Hepatocyte (in vitro differentiated cells): Measurements from ENCODE around the gene SEPTIN11.

Source experiments
- EZH2 ChIP-seq: fragments of 200-600 bp; sonication (generic); IDR thresholded peaks from 2 replicates; pipeline ENCODE4 v1.6.1; 2016; ENCODE audit warnings: antibody characterized with exemption, mild to moderate bottlenecking, borderline replicate concordance
- EZH2phosphoT487 ChIP-seq: fragments of 200-600 bp; sonication (generic); IDR thresholded peaks from one replicate; pipeline ENCODE4 v1.6.1; 2018; ENCODE audit warnings: antibody characterized with exemption, mild to moderate bottlenecking, low read depth, moderate library complexity; ENCODE audit not compliant: unreplicated experiment, severe bottlenecking
- TF ChIP-seq, protein P1 (sequence below): fragments of 200-600 bp; sonication (generic); IDR thresholded peaks from 2 replicates; pipeline ENCODE4 v1.5.1; 2016; ENCODE audit warnings: antibody characterized with exemption, mild to moderate bottlenecking; ENCODE audit not compliant: poor library complexity

DNA sequence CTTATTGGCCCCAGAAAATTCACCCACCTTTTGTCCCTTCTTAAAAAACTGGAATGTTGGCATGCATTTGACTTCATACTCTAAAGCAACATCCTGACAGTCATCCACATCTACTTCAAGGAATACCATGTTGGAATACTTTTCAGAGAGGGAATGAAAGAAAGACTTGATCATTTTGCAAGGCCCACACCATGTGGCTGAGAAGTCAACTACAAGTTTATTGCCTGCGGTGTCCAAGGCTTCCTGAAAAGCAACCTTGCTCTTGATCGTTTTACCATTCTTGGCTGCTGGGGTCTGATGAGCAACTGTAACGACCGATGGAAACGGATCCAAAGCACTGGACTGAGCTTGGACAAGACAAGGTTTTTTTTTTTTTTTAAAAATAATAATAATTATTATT is 9.3 kb downstream of the SEPTIN11 start:
- TF ChIP-seq, protein P1, sequence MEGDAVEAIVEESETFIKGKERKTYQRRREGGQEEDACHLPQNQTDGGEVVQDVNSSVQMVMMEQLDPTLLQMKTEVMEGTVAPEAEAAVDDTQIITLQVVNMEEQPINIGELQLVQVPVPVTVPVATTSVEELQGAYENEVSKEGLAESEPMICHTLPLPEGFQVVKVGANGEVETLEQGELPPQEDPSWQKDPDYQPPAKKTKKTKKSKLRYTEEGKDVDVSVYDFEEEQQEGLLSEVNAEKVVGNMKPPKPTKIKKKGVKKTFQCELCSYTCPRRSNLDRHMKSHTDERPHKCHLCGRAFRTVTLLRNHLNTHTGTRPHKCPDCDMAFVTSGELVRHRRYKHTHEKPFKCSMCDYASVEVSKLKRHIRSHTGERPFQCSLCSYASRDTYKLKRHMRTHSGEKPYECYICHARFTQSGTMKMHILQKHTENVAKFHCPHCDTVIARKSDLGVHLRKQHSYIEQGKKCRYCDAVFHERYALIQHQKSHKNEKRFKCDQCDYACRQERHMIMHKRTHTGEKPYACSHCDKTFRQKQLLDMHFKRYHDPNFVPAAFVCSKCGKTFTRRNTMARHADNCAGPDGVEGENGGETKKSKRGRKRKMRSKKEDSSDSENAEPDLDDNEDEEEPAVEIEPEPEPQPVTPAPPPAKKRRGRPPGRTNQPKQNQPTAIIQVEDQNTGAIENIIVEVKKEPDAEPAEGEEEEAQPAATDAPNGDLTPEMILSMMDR, result no peak
- TF ChIP-seq EZH2phosphoT487 (no peak), EZH2 (no peak)
